ENCODE data around the gene WWOX. TPM values are rescaled to one million over a fixed set of nuclear protein-coding genes. Genes with fewer than 3 reads are reported as not detected.
A peak's percentile ranks its signal among the peaks of the same experiment; 100 is the strongest.

Gene WWOX
- total and polyA plus RNA-seq, 2 of the 13 experiments (the other 11 are each of a cell fraction or from before 2014, with no cell fraction given): 9.1 to 37.4 TPM

DNA sequence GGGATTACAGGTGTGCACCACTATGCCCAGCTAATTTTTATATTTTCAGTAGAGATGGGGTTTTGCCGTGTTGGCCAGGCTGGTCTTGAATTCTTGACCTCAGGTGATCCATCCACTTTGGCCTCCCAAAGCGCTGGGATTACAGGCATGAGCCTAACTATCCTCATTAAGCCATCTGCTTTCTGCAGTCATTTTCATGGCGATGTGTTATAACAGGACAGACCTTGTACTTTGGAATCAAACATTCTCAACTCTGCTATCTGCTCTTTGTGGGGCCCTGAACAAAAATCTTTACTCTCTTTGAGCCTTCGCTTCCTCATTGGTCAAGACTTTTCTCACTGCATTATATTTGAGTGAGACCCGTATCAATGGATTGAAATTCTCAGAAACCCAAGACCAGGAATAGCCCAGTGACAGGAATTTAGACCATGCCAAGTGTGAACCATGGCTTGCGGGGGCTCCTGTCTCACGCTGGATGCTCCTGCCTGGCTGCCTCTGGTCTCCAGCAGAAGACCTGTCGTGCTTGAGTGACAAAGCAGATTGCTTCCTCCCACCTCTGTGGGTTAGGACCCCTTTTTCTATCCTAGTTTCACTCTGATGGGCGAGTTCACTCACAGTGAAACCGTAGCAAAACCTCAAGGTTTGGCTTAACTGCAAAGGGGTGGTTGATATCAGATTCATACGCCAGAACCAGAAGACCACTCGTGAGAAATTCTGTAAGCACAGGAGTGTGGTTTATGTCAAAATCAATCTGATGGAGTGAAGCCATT, 982.0 kb downstream of the WWOX start (continued):
- TF ChIP-seq, protein P1, sequence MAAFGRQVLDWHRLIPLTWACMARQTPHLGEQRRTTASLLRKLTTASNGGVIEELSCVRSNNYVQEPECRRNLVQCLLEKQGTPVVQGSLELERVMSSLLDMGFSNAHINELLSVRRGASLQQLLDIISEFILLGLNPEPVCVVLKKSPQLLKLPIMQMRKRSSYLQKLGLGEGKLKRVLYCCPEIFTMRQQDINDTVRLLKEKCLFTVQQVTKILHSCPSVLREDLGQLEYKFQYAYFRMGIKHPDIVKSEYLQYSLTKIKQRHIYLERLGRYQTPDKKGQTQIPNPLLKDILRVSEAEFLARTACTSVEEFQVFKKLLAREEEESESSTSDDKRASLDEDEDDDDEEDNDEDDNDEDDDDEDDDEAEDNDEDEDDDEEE (CRISPR knock-in tag; IDR thresholded peaks at IDR 0.05): no peak
- TF ChIP-seq ZSCAN22 (CRISPR knock-in tag; IDR thresholded peaks at IDR 0.05): no peak
- TF ChIP-seq TCF7 (IDR thresholded peaks at IDR 0.05; ENCODE audit: low read depth): no peak; the same call in 1 of the 2 replicates
- no peak for TF ChIP-seq TBL1XR1 (IDR thresholded peaks at IDR 0.05; ENCODE audit: borderline replicate concordance, low read length, partially characterized antibody)
- no peak; the same call in 1 of the 2 replicates for TF ChIP-seq FOXO1 (CRISPR knock-in tag; IDR thresholded peaks at IDR 0.05)
- no peak for TF ChIP-seq RORA (CRISPR knock-in tag; IDR thresholded peaks at IDR 0.05)
- no peak for TF ChIP-seq THAP11 (CRISPR knock-in tag; IDR thresholded peaks at IDR 0.05)
- TF ChIP-seq PLRG1 (conservative IDR thresholded peaks at IDR 0.05): no peak
- TF ChIP-seq ZMYM2 (CRISPR knock-in tag; IDR thresholded peaks at IDR 0.05): no peak; the same call in 1 of the 2 replicates
- TF ChIP-seq, protein P2, sequence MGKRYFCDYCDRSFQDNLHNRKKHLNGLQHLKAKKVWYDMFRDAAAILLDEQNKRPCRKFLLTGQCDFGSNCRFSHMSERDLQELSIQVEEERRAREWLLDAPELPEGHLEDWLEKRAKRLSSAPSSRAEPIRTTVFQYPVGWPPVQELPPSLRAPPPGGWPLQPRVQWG (CRISPR knock-in tag; IDR thresholded peaks at IDR 0.05; ENCODE audit: borderline replicate concordance, low read depth): no peak
- TF ChIP-seq, protein P3, sequence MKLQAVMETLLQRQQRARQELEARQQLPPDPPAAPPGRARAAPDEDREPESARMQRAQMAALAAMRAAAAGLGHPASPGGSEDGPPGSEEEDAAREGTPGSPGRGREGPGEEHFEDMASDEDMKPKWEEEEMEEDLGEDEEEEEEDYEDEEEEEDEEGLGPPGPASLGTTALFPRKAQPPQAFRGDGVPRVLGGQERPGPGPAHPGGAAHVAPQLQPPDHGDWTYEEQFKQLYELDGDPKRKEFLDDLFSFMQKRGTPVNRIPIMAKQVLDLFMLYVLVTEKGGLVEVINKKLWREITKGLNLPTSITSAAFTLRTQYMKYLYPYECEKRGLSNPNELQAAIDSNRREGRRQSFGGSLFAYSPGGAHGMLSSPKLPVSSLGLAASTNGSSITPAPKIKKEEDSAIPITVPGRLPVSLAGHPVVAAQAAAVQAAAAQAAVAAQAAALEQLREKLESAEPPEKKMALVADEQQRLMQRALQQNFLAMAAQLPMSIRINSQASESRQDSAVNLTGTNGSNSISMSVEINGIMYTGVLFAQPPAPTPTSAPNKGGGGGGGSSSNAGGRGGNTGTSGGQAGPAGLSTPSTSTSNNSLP (IDR thresholded peaks at IDR 0.05; ENCODE audit: low read depth, low read length): no peak
- TF ChIP-seq, protein P4, sequence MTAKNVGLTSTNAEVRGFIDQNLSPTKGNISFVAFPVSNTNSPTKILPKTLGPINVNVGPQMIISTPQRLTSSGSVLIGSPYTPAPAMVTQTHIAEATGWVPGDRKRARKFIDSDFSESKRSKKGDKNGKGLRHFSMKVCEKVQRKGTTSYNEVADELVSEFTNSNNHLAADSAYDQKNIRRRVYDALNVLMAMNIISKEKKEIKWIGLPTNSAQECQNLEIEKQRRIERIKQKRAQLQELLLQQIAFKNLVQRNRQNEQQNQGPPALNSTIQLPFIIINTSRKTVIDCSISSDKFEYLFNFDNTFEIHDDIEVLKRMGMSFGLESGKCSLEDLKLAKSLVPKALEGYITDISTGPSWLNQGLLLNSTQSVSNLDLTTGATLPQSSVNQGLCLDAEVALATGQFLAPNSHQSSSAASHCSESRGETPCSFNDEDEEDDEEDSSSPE (CRISPR knock-in tag; IDR thresholded peaks at IDR 0.05): no peak
- no peak for TF ChIP-seq AHR (CRISPR knock-in tag; IDR thresholded peaks at IDR 0.05)
- peak; percentile 83 for TF ChIP-seq HNF4G (IDR thresholded peaks at IDR 0.05; ENCODE audit: borderline replicate concordance, low read depth, low read length)
- TF ChIP-seq HNF4G (CRISPR knock-in tag; IDR thresholded peaks at IDR 0.05; ENCODE audit: borderline replicate concordance, low read depth): peak; percentile 86
- TF ChIP-seq, protein P5, sequence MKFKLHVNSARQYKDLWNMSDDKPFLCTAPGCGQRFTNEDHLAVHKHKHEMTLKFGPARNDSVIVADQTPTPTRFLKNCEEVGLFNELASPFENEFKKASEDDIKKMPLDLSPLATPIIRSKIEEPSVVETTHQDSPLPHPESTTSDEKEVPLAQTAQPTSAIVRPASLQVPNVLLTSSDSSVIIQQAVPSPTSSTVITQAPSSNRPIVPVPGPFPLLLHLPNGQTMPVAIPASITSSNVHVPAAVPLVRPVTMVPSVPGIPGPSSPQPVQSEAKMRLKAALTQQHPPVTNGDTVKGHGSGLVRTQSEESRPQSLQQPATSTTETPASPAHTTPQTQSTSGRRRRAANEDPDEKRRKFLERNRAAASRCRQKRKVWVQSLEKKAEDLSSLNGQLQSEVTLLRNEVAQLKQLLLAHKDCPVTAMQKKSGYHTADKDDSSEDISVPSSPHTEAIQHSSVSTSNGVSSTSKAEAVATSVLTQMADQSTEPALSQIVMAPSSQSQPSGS (CRISPR knock-in tag; IDR thresholded peaks at IDR 0.05): no peak
- TF ChIP-seq SAFB2 (CRISPR knock-in tag; IDR thresholded peaks at IDR 0.05; ENCODE audit: borderline replicate concordance, low read depth): no peak
- no peak for TF ChIP-seq SNRNP70 (IDR thresholded peaks at IDR 0.05; ENCODE audit: low read depth, low read length)
- no peak for TF ChIP-seq RBFOX2 (IDR thresholded peaks at IDR 0.05; ENCODE audit: low read depth, low read length)
- TF ChIP-seq, protein P6, sequence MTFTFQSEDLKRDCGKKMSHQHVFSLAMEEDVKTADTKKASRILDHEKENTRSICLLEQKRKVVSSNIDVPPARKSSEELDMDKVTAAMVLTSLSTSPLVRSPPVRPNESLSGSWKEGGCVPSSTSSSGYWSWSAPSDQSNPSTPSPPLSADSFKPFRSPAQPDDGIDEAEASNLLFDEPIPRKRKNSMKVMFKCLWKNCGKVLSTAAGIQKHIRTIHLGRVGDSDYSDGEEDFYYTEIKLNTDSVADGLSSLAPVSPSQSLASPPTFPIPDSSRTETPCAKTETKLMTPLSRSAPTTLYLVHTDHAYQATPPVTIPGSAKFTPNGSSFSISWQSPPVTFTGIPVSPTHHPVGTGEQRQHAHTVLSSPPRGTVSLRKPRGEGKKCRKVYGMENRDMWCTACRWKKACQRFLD (CRISPR knock-in tag; IDR thresholded peaks at IDR 0.05; ENCODE audit: borderline replicate concordance): no peak
- no peak for TF ChIP-seq PRMT3 (CRISPR knock-in tag; IDR thresholded peaks at IDR 0.05; ENCODE audit: borderline replicate concordance, low read depth)
